ENCODE results near the gene CACNA2D2. TPM values are rescaled to one million over a fixed set of nuclear protein-coding genes. Genes with fewer than 3 reads are reported as not detected.
A peak's percentile ranks its signal among the peaks of the same experiment; 100 is the strongest.

CACNA2D2 gene
- total and polyA plus RNA-seq, 4 donors = 0.10 to 0.19 (median 0.15) TPM

GRCh38 chr3:50358911-50359759, 144.3 kb downstream of the CACNA2D2 start, which contains the start of gene TMEM115:
Gene TMEM115 (minus strand): TSS chr3:50359521. CDS start chr3:50359063, 458 bp downstream.
- under 1% methylated on average over 64 of the region's 64 CpGs for WGBS
- peak within 1 kb of the TSS; percentile 77 to 84 (median 81) for H3K4me3 ChIP-seq (ENCODE audit: low read depth in 1 of 3, low read length in 3 of 3)
- H3K9ac ChIP-seq (ENCODE audit: low read depth in 1 of 2, low read length in 2 of 2) = peak within 1 kb of the TSS; percentile 54 to 99
- peak within 1 kb of the TSS; percentile 59 to 87 for H3K27ac ChIP-seq (ENCODE audit: low read depth in 1 of 2, low read length in 2 of 2)
- no peak for TF ChIP-seq EGR1 (IDR thresholded peaks at IDR 0.05; ENCODE audit: low read depth in 2 of 2)
- peak; percentile 93 for TF ChIP-seq YY1 (IDR thresholded peaks at IDR 0.05)
- TF ChIP-seq NR2F2 (IDR thresholded peaks at IDR 0.05) = no peak
- TF ChIP-seq SP1 (IDR thresholded peaks at IDR 0.05) = peak; percentile 66
- TF ChIP-seq, protein P1, sequence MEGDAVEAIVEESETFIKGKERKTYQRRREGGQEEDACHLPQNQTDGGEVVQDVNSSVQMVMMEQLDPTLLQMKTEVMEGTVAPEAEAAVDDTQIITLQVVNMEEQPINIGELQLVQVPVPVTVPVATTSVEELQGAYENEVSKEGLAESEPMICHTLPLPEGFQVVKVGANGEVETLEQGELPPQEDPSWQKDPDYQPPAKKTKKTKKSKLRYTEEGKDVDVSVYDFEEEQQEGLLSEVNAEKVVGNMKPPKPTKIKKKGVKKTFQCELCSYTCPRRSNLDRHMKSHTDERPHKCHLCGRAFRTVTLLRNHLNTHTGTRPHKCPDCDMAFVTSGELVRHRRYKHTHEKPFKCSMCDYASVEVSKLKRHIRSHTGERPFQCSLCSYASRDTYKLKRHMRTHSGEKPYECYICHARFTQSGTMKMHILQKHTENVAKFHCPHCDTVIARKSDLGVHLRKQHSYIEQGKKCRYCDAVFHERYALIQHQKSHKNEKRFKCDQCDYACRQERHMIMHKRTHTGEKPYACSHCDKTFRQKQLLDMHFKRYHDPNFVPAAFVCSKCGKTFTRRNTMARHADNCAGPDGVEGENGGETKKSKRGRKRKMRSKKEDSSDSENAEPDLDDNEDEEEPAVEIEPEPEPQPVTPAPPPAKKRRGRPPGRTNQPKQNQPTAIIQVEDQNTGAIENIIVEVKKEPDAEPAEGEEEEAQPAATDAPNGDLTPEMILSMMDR (IDR thresholded peaks at IDR 0.05; ENCODE audit: low read depth, low read length, missing input control) = no peak
- TF ChIP-seq GABPA (IDR thresholded peaks at IDR 0.05 in 1 of 2, conservative IDR thresholded peaks at IDR 0.05 in 1 of 2) = peak in 1 of 2 donors; percentile 92
- TF ChIP-seq HNF4A (conservative IDR thresholded peaks at IDR 0.05) = no peak
- TF ChIP-seq RAD21 (IDR thresholded peaks at IDR 0.05) = no peak
- TF ChIP-seq, protein P2, sequence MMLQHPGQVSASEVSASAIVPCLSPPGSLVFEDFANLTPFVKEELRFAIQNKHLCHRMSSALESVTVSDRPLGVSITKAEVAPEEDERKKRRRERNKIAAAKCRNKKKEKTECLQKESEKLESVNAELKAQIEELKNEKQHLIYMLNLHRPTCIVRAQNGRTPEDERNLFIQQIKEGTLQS (IDR thresholded peaks at IDR 0.05) = no peak
- TF ChIP-seq RXRA (IDR thresholded peaks at IDR 0.05) = peak in 1 of 2 donors; percentile 52
- peak; percentile 30 for TF ChIP-seq FOXA1 (IDR thresholded peaks at IDR 0.05)
- no peak for TF ChIP-seq HNF4G (IDR thresholded peaks at IDR 0.05)
- peak; percentile 60 for TF ChIP-seq REST (IDR thresholded peaks at IDR 0.05)
- no peak for TF ChIP-seq TAF1 (conservative IDR thresholded peaks at IDR 0.05)
- no peak for TF ChIP-seq FOXA2 (IDR thresholded peaks at IDR 0.05)
- TF ChIP-seq ZBTB33 (IDR thresholded peaks at IDR 0.05) = no peak
- TF ChIP-seq, protein P3, sequence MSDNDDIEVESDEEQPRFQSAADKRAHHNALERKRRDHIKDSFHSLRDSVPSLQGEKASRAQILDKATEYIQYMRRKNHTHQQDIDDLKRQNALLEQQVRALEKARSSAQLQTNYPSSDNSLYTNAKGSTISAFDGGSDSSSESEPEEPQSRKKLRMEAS (IDR thresholded peaks at IDR 0.05) = no peak
- TF ChIP-seq JUND (IDR thresholded peaks at IDR 0.05) = no peak
- peak; percentile 92 for DNase-seq (ENCODE audit: low spot score)
- H3K9me3 ChIP-seq (ENCODE audit: control insufficient read depth in 4 of 4, low read length in 3 of 4) = no peaks in the 10 kb centered on the region
- H3K36me3 ChIP-seq (ENCODE audit: control insufficient read depth in 4 of 4, insufficient read depth in 3 of 4, low read depth in 1 of 4, low read length in 3 of 4) = peaks cover 6 to 16% (median 8%) of the 10 kb centered on the region in 4 donors
- H3K4me1 ChIP-seq (ENCODE audit: control insufficient read depth in 4 of 4, insufficient read depth in 4 of 4, low read length in 3 of 4) = peaks cover 16 to 53% (median 41%) of the 10 kb centered on the region in 4 donors
- no peaks in the 10 kb centered on the region for H3K27me3 ChIP-seq (ENCODE audit: control insufficient read depth in 4 of 4, insufficient read depth in 4 of 4, low read length in 3 of 4)

Measured in liver (tissue), 9 donors.